Bronchial epithelial cell (primary cell): ENCODE measurements around the gene RIPK3. TPM values are rescaled to one million over a fixed set of nuclear protein-coding genes. Genes with fewer than 3 reads are reported as not detected.
A peak's percentile ranks its signal among the peaks of the same experiment; 100 is the strongest.

Experiments used
- DNase-seq: peaks from one replicate; pipeline ENCODE4 v3.0.0-alpha.2; 2010; ENCODE audit warnings: low read depth
- FAIRE-seq: peaks from 2 replicates; lab custom pipeline; 2011; peaks lifted over from hg19 to GRCh38; lab: Jason Lieb, UNC
- H3K27me3 ChIP-seq: 2 replicates; pipeline ENCODE4 v1.5.1; 2011; ENCODE audit warnings: low read length; ENCODE audit not compliant: control insufficient read depth, insufficient read depth
- H3K36me3 ChIP-seq: 2 replicates; pipeline ENCODE4 v1.5.1; 2011; ENCODE audit warnings: low read length; ENCODE audit not compliant: control insufficient read depth, insufficient read depth
- H3K4me3 ChIP-seq: 2 replicates; pipeline ENCODE4 v1.5.1; 2011; ENCODE audit warnings: mild to moderate bottlenecking, low read depth, low read length, control low read depth
- CTCF ChIP-seq: IDR thresholded peaks from 2 replicates; pipeline ENCODE4 v1.5.1; 2011; ENCODE audit warnings: mild to moderate bottlenecking, moderate library complexity, low read length, control low read depth, inconsistent platforms; ENCODE audit not compliant: insufficient read depth, severe bottlenecking
- total RNA-seq: library from RNA; depleted of rRNA; stranded (reverse); fragments of >200 nt; gene quantifications from 2 replicates; pipeline ENCODE4 v1.2.1, GENCODE V29; 2014

RIPK3 gene
- total RNA-seq, 1 donor from 2014 or later, result 2.4 TPM

GRCh38 chr14:24337144-24337823, 2.5 kb downstream of the RIPK3 start:
- TF ChIP-seq CTCF, result no peak
- FAIRE-seq (peak; percentile 60), DNase-seq (no peak)
- Histone ChIP-seq H3K36me3 (peaks cover 2% of the 10 kb centered on the region), H3K27me3 (no peaks in the 10 kb centered on the region), H3K4me3 (no peak overlapping the region)

- no peak overlapping the region for H3K4me3 ChIP-seq
- no peaks in the 10 kb centered on the region for H3K27me3 ChIP-seq
- DNase-seq (no peak), FAIRE-seq (peak; percentile 36)
- TF ChIP-seq CTCF, result no peak
- peaks cover 2% of the 10 kb centered on the region for H3K36me3 ChIP-seq
Measured at GRCh38 chr14:24335461-24336171, 4.2 kb downstream of the RIPK3 start.

GRCh38 chr14:24334431-24335291, 5.1 kb downstream of the RIPK3 start, which contains the start of gene ADCY4:
ADCY4 (minus strand) TSS chr14:24335071; CDS start chr14:24334652, 419 bp downstream.
- no peak for DNase-seq
- H3K4me3 ChIP-seq, result peak within 1 kb of the TSS; percentile 37
- no peak for TF ChIP-seq CTCF
- FAIRE-seq, result no peak
- H3K36me3 ChIP-seq, result peaks cover 2% of the 10 kb centered on the region
- no peaks in the 10 kb centered on the region for H3K27me3 ChIP-seq

GRCh38 chr14:24332268-24332993, 7.4 kb downstream of the RIPK3 start:
- H3K36me3 ChIP-seq, result no peaks in the 10 kb centered on the region
- DNase-seq, result peak; percentile 65
- TF ChIP-seq CTCF, result peak; percentile 81
- peak overlapping the region; percentile 9 for H3K4me3 ChIP-seq
- no peak for FAIRE-seq
- no peaks in the 10 kb centered on the region for H3K27me3 ChIP-seq

- FAIRE-seq (no peak), DNase-seq (no peak)
- no peak for TF ChIP-seq CTCF
- Histone ChIP-seq H3K36me3 (no peaks in the 10 kb centered on the region), H3K27me3 (no peaks in the 10 kb centered on the region), H3K4me3 (no peak overlapping the region)
Measured at GRCh38 chr14:24331731-24332267, 8.0 kb downstream of the RIPK3 start.
